Measurements from ENCODE around the gene PRKAR1B. TPM values are rescaled to one million over a fixed set of nuclear protein-coding genes. Genes with fewer than 3 reads are reported as not detected.

Gene PRKAR1B
- total and polyA plus RNA-seq, 2 donors (not counting 1 experiment from before 2014, with no cell fraction given), result 4.5 to 8.6 TPM

DNA sequence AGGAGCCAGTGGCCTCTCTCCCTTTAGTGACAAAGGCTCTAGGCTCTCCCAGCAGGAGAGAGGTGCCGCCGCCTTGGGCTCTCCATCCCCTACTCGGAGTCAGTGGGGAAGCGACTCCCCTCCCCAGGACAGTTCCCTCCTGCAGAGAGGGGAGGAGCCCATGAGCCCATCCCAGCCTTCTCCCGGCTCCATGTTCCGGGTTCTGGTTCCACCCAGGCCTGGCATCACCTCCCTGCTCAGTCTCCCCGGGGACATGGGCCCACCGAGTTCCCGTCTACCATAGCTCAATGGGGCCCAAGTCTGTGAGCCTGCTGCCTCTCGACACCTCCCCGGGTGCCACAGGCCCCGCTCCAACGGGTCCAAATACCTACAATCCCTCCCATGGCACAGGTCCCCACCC lies 67.1 kb downstream of the PRKAR1B start:
- Histone ChIP-seq H3K9ac (ENCODE audit: low read length) (no peak overlapping the region), H3K4me1 (ENCODE audit: control insufficient read depth in 2 of 2, insufficient read depth in 2 of 2, low read length in 2 of 2) (no peaks in the 10 kb centered on the region), H3K36me3 (replicated peaks in 1 of 2; ENCODE audit: control extremely low read depth in 1 of 2, control insufficient read depth in 1 of 2, extremely low read depth in 1 of 2, insufficient read depth in 2 of 2, low read length in 1 of 2) (no peaks in the 10 kb centered on the region), H3K4me3 (ENCODE audit: control extremely low read depth in 1 of 5, extremely low read depth in 1 of 5, insufficient read depth in 1 of 5, low read depth in 2 of 5, low read length in 4 of 5) (no peak overlapping the region), H3K4me2 (replicated peaks; ENCODE audit: low read depth, low read length, poor library complexity, severe bottlenecking) (no peak overlapping the region), H3K27me3 (replicated peaks in 1 of 4; ENCODE audit: control extremely low read depth in 1 of 4, control insufficient read depth in 3 of 4, insufficient read depth in 4 of 4, low read length in 3 of 4) (no peaks in the 10 kb centered on the region), H3K9me3 (ENCODE audit: control extremely low read depth in 1 of 3, control insufficient read depth in 2 of 3, insufficient read depth in 1 of 3, low read length in 2 of 3) (peaks cover 0 to 9% (median 0%) of the 10 kb centered on the region in 3 donors), H4K20me1 (ENCODE audit: control insufficient read depth, insufficient read depth, low read length, poor library complexity, severe bottlenecking) (no peaks in the 10 kb centered on the region), H3K79me2 (ENCODE audit: control insufficient read depth, insufficient read depth, low read length) (no peaks in the 10 kb centered on the region), H3K27ac (ENCODE audit: low read length in 2 of 2) (no peak overlapping the region), H2AFZ (ENCODE audit: insufficient read depth, low read depth, low read length, poor library complexity, severe bottlenecking) (no peak overlapping the region)
- H3K9me3 Mint-ChIP-seq (ENCODE audit: insufficient read depth), result no peaks in the 10 kb centered on the region
- no peak for ATAC-seq (ENCODE audit: low read depth)
- ChIA-PET POLR2A (no interaction called here), CTCF (no interaction called here)
- intact Hi-C loops (cut with micrococcal nuclease), result no loop called here
- H3K27ac Mint-ChIP-seq, result no peak overlapping the region
- WGBS (ENCODE audit: insufficient coverage), result 98% methylated on average over 13 of the region's 13 CpGs
- H3K4me1 Mint-ChIP-seq, result no peaks in the 10 kb centered on the region
- TF ChIP-seq CTCF (IDR thresholded peaks at IDR 0.05) (no peak), EZH2 (IDR thresholded peaks at IDR 0.05; ENCODE audit: borderline replicate concordance, insufficient read depth, low read depth, low read length, poor library complexity, severe bottlenecking) (no peak)
- no peak overlapping the region for H3K4me3 Mint-ChIP-seq
- H3K27me3 Mint-ChIP-seq, result no peaks in the 10 kb centered on the region
- no peak for DNase-seq

- H3K27ac ChIP-seq (ENCODE audit: low read length in 2 of 2), result no peak overlapping the region
- intact Hi-C loops (cut with micrococcal nuclease), result no loop called here
- Mint-ChIP-seq H3K27me3 (no peaks in the 10 kb centered on the region), H3K4me3 (no peak overlapping the region), H3K4me1 (no peaks in the 10 kb centered on the region), H3K27ac (no peak overlapping the region), H3K9me3 (ENCODE audit: insufficient read depth) (no peaks in the 10 kb centered on the region)
- peaks cover 0 to 9% (median 0%) of the 10 kb centered on the region in 3 donors for H3K9me3 ChIP-seq (ENCODE audit: control extremely low read depth in 1 of 3, control insufficient read depth in 2 of 3, insufficient read depth in 1 of 3, low read length in 2 of 3)
- ChIA-PET CTCF (no interaction called here), POLR2A (no interaction called here)
- H3K27me3 ChIP-seq (replicated peaks in 1 of 4; ENCODE audit: control extremely low read depth in 1 of 4, control insufficient read depth in 3 of 4, insufficient read depth in 4 of 4, low read length in 3 of 4), result no peaks in the 10 kb centered on the region
- ATAC-seq (ENCODE audit: low read depth), result no peak
- WGBS (ENCODE audit: insufficient coverage), result over 99% methylated on average over 23 of the region's 25 CpGs
- TF ChIP-seq EZH2 (IDR thresholded peaks at IDR 0.05; ENCODE audit: borderline replicate concordance, insufficient read depth, low read depth, low read length, poor library complexity, severe bottlenecking), result no peak
- TF ChIP-seq CTCF (IDR thresholded peaks at IDR 0.05), result no peak
- H3K4me2 ChIP-seq (replicated peaks; ENCODE audit: low read depth, low read length, poor library complexity, severe bottlenecking), result no peak overlapping the region
- peaks cover 5% of the 10 kb centered on the region for H3K79me2 ChIP-seq (ENCODE audit: control insufficient read depth, insufficient read depth, low read length)
- no peak overlapping the region for H3K4me3 ChIP-seq (ENCODE audit: control extremely low read depth in 1 of 5, extremely low read depth in 1 of 5, insufficient read depth in 1 of 5, low read depth in 2 of 5, low read length in 4 of 5)
- no peak overlapping the region for H2AFZ ChIP-seq (ENCODE audit: insufficient read depth, low read depth, low read length, poor library complexity, severe bottlenecking)
- H3K9ac ChIP-seq (ENCODE audit: low read length), result no peak overlapping the region
- DNase-seq, result no peak
- H3K36me3 ChIP-seq (replicated peaks in 1 of 2; ENCODE audit: control extremely low read depth in 1 of 2, control insufficient read depth in 1 of 2, extremely low read depth in 1 of 2, insufficient read depth in 2 of 2, low read length in 1 of 2), result no peaks in the 10 kb centered on the region
- H3K4me1 ChIP-seq (ENCODE audit: control insufficient read depth in 2 of 2, insufficient read depth in 2 of 2, low read length in 2 of 2), result no peaks in the 10 kb centered on the region
- H4K20me1 ChIP-seq (ENCODE audit: control insufficient read depth, insufficient read depth, low read length, poor library complexity, severe bottlenecking), result no peaks in the 10 kb centered on the region
These were observed 67.7 kb downstream of the PRKAR1B start for GRCh38 chr7:659306-659847.

Data from B cell (primary cell).